Measurements from ENCODE around the gene DYNLT3. TPM values are rescaled to one million over a fixed set of nuclear protein-coding genes. Genes with fewer than 3 reads are reported as not detected.

Gene DYNLT3
- total RNA-seq, 6 experiments from 2014 or later, result 13.1 to 24.4 (median 17.7) TPM

DNA sequence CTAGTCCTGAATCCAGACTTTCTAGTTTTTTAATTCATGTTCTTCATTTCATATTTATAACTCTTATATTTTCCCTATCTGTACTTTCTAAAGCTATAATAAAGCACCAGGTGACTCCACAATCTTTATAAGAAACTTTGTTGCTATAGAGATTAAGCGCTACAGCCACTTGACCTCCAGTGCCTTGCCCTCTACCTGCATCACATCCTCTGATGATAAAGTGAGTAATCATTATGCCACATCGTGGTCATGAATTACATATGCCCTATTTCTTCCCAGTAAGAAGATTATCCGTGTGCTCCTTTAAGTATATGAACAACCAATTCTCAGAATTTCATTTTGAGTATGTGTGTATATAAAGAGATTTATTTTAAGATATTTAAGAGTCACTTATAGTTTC lies 6.8 kb upstream of the DYNLT3 start:
- TF ChIP-seq, protein P1, sequence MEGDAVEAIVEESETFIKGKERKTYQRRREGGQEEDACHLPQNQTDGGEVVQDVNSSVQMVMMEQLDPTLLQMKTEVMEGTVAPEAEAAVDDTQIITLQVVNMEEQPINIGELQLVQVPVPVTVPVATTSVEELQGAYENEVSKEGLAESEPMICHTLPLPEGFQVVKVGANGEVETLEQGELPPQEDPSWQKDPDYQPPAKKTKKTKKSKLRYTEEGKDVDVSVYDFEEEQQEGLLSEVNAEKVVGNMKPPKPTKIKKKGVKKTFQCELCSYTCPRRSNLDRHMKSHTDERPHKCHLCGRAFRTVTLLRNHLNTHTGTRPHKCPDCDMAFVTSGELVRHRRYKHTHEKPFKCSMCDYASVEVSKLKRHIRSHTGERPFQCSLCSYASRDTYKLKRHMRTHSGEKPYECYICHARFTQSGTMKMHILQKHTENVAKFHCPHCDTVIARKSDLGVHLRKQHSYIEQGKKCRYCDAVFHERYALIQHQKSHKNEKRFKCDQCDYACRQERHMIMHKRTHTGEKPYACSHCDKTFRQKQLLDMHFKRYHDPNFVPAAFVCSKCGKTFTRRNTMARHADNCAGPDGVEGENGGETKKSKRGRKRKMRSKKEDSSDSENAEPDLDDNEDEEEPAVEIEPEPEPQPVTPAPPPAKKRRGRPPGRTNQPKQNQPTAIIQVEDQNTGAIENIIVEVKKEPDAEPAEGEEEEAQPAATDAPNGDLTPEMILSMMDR (IDR thresholded peaks at IDR 0.05), result no peak
- TF ChIP-seq POLR2A (IDR thresholded peaks at IDR 0.05), result no peak
- no peak overlapping the region for H3K4me3 ChIP-seq

DNA sequence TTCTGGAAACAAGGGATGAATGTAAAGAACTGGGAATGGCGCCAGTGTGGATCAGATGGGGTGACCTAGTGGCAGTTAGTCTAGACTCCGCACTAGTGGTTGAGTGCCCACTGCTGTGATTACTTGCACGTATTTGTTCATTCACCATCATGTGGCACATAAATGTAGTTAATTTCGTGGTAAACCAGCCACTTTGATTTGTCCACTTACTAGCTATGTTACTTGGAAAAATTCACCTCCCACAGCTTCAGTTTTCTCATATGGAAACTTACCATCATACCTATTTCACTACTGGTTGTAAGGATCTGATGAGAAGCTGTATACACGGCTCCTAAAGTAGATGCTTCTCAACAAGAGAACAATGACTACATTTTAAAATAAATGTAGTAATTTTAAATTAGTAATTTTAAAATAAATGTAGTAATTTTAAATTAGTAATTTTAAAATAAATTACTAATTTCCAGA lies 394 bp upstream of the DYNLT3 start:
- Histone ChIP-seq H3K27me3 (no peaks in the 10 kb centered on the region), H3K9me3 (no peaks in the 10 kb centered on the region), H3K27ac (peak overlapping the region; percentile 22 to 79 (median 74)), H3K4me3 (peak overlapping the region; percentile 53 to 62 (median 61)), H3K36me3 (no peaks in the 10 kb centered on the region), H3K4me1 (no peaks in the 10 kb centered on the region)
- TF ChIP-seq, protein P1 (IDR thresholded peaks at IDR 0.05), result no peak
- no peak for TF ChIP-seq POLR2A (IDR thresholded peaks at IDR 0.05)
- intact Hi-C loops (cut with DNase I), result no loop called here
- ATAC-seq (no peak), DNase-seq (no peak)
- 26% methylated on average over 5 of the region's 5 CpGs for WGBS (ENCODE audit: insufficient coverage, low coverage, low lambda C conversion rate, missing lambda C conversion rate)

More for the DNA sequence above, 6.8 kb upstream of the DYNLT3 start:
- intact Hi-C loops (cut with DNase I), result no loop called here
- Histone ChIP-seq H3K27me3 (no peaks in the 10 kb centered on the region), H3K4me1 (no peaks in the 10 kb centered on the region), H3K36me3 (no peaks in the 10 kb centered on the region), H3K9me3 (no peaks in the 10 kb centered on the region), H3K27ac (no peak overlapping the region)
- DNase-seq (no peak), ATAC-seq (no peak)
- WGBS (ENCODE audit: insufficient coverage, low coverage, low lambda C conversion rate, missing lambda C conversion rate), result 61% methylated on average over 3 of the region's 3 CpGs

DNA sequence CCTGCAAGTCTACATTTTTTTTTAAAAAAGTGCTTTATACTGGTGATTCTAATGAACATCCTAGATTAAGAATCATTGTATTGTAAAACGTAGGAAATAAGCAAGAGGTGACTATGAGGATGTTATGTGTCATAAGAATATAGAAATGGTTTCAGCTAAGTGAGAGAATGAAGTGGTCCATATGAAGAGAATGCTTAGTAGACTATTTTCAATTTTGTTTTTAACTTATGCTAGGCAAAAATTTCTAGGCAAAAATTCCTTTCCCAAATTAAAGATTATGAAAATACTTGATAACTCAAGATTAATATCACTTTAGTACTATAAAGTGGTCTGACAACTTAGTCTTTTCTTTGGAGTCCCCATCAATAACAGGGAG lies 825 bp downstream of the DYNLT3 start:
- DNase-seq, result no peak
- WGBS (ENCODE audit: insufficient coverage, low coverage, low lambda C conversion rate, missing lambda C conversion rate), result 17% methylated on average over 1 of the region's 1 CpG
- Histone ChIP-seq H3K36me3 (no peaks in the 10 kb centered on the region), H3K4me1 (no peaks in the 10 kb centered on the region), H3K4me3 (peak overlapping the region; percentile 53 to 62 (median 61)), H3K9me3 (no peaks in the 10 kb centered on the region), H3K27ac (peak overlapping the region; percentile 71 to 79 (median 74)), H3K27me3 (no peaks in the 10 kb centered on the region)
- ATAC-seq, result no peak
- TF ChIP-seq, protein P1 (IDR thresholded peaks at IDR 0.05), result no peak
- no peak for TF ChIP-seq POLR2A (IDR thresholded peaks at IDR 0.05)
- intact Hi-C loops (cut with DNase I), result no loop called here

DNA sequence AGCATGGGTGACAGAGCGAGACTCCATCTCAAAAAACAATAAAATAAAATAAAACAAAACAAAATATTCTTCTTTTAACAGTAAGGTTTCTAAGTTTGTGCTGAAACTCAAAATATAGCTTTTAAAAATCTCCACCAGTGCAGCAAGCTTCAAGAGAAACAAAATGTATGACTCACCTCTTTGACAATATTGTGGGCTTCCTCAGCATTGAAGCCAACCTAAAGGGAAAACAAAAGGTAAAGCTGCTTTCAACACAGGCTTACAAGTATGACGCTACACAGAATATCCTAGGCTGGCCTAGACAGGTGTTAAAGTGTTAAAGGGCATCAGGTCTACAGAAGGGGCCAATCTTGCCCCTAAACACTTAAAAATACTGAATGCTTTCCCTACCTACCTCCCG lies 1.2 kb downstream of the DYNLT3 start:
- H3K27ac ChIP-seq, result peak overlapping the region in 1 of 3 donors; percentile 79
- ATAC-seq (no peak), DNase-seq (no peak)
- H3K36me3 ChIP-seq, result no peaks in the 10 kb centered on the region
- intact Hi-C loops (cut with DNase I), result no loop called here
- no peaks in the 10 kb centered on the region for H3K4me1 ChIP-seq
- WGBS (ENCODE audit: insufficient coverage, low coverage, low lambda C conversion rate, missing lambda C conversion rate), result 70% methylated on average over 2 of the region's 3 CpGs
- no peak overlapping the region for H3K4me3 ChIP-seq
- no peaks in the 10 kb centered on the region for H3K27me3 ChIP-seq
- no peaks in the 10 kb centered on the region for H3K9me3 ChIP-seq
- TF ChIP-seq, protein P1 (IDR thresholded peaks at IDR 0.05), result no peak
- no peak for TF ChIP-seq POLR2A (IDR thresholded peaks at IDR 0.05)

DNA sequence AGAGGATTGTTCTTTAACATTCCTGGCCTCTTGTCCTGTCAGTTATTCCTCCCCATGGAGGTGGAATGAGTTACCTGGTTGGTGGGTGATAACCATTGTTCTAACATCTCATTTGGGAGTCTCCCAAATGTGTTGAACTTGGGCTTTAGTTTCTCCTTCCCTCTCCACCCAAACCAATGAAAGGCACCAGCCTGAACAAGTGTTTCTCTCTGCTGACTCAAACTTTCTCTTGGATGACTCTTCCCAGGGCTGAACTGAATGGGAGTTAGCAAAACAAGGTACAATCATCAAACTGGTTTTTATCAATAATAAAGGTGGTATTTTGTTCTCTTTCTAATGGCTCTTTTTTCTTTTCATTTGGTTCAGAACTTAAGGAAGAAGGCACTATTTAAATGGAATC lies 2.7 kb downstream of the DYNLT3 start:
- H3K4me1 ChIP-seq, result no peaks in the 10 kb centered on the region
- DNase-seq (no peak), ATAC-seq (no peak)
- H3K27ac ChIP-seq, result no peak overlapping the region
- intact Hi-C loops (cut with DNase I), result no loop called here
- H3K9me3 ChIP-seq, result no peaks in the 10 kb centered on the region
- H3K27me3 ChIP-seq, result no peaks in the 10 kb centered on the region
- no peak for TF ChIP-seq POLR2A (IDR thresholded peaks at IDR 0.05)
- TF ChIP-seq, protein P1 (IDR thresholded peaks at IDR 0.05), result no peak
- H3K36me3 ChIP-seq, result no peaks in the 10 kb centered on the region
- no peak overlapping the region for H3K4me3 ChIP-seq

Data from right lobe of liver (tissue), 6 donors.